ENCODE results near the gene NPTN.
A peak's percentile ranks its signal among the peaks of the same experiment; 100 is the strongest.

The NPTN gene

DNA sequence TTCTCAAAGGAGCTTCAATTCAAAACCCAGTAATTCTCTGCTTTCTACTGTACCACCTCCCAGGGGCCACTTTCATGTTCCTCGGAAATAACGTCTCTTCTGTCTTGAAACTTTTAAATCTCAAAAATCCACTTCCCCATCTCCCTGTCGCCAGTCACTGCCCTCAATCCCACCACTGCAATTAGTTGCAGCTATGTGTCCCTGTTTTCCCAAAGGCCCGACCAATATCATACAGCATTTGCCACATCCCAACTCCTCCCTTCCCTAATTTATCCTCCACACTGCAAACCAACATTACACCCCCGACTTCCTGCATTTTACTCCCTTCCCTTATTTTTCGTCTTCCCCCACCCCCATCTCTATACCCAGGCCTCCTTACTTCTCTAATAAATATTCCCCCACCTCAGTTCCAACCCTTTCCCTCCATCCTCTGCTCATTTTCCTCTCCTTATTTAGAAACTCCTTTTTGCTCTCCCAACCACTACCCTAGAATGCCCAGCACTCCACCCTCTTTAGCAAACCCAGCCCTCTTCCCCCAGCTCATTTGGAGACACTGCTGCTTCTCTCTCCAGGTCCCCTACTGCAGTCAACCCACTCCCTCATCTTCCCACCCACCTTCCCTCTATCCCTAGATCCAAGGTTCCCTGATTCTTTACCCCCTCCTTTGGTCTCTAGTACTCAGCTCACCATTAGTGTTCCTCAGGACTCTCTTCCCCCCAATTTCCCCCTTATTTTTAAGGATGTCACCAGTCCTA lies 1.1 kb downstream of the NPTN start:
- DNase-seq (ENCODE audit: low spot score), result peak; percentile 42

DNA sequence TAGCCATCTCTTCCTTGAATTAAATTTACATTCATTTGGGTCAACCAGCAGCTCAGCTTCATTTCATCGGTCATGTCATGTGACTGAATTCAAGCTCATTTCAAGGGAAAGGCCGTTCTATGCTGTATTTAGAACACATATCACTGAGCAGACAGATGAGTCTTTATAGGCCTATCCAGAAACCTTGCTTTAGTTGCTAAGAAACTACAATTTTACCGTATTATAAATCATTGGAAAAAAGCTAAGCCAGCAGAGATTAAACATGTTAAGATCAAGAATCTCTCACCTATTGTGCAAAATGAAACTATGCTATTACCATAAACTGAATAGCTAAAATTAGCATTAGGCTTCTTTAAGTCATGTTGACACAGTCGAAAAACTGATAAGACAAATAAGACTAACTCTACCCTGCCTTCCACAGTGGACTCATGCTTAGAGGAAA lies 2.2 kb downstream of the NPTN start:
- peak; percentile 16 for DNase-seq (ENCODE audit: low spot score)

DNA sequence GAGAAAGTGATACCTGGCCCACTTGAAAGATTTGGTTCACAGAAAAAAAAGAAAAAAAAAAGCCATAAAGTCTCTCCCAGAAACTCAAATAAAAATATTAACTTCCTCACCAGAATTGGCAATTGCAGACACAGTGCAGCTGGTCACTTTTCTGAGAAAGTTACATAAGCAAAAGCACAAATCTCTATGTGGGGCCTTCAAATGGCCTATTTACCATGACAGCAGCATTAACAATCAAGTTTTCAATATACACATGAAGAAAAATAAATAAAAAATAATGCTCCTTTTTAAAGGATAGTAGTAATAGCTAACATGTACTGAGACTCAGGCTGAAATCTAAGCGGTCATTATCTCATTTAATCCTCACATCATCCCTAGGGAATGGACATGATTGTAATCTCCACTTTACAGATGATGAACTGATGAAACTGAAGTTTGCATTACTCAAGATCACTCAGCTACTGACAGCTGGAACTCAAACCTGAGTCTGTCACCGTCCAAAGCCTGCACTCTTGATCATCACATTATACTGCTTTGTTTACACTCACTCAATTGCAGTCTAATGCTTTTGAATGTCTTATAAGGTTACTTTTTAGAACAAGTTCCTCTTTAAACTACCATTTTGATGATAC lies 3.3 kb downstream of the NPTN start:
- peak; percentile 49 for DNase-seq (ENCODE audit: low spot score)

DNA sequence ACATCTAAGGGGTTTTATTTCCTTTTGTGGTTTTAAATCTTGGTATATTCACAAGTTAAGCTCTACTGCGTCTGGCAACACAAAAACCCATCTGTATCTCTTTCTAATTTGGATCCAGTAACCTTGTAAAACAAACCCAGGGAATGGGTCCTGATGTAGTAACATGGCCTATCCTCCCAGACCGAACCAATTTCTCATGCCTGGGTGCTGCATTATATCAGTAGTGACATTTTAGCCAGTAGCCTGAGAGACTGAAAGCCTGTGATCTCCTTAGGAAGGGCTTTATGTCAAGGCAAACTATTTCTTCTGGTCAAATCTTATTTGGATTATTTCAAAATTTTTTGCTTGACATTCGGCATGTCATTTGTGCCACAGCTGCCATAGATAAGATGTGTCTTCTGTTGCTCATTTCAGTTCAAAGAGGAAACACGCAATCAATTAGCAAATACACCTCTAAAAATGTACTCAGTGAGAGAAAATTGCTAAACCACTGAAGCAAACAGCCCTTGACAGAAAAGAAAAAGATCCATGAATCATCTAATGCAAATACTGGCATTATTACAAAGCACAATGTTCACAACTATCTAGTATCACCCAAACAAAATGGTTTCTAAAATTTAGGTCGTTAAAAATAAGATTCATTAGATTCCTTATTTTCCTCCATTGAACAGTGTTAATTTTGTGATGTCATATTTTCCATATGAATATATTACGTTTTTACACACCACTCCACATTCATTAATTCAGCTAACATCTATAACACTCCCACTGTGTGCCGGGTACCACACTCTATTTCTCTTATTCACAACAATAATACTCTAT lies 4.0 kb downstream of the NPTN start:
- DNase-seq (ENCODE audit: low spot score), result no peak

DNA sequence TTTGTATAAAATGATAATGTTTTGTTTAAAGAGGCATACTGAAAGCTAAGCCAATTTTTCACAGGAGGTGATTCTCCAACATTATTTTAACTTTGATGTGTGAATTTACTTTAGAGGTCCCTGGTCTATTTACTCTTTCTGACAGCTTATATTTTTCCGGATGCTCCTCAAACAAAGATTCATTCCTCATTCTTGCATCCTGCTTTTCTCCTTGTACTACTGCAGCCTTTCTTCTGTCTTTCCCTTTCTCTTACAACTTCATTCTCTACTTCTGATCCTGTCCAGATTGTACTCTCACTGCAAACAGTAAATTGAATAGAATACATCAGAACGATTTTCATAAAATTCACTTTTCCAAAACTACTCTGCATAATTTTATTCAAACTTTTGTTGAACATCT lies 5.1 kb downstream of the NPTN start:
- DNase-seq (ENCODE audit: low spot score), result no peak

DNA sequence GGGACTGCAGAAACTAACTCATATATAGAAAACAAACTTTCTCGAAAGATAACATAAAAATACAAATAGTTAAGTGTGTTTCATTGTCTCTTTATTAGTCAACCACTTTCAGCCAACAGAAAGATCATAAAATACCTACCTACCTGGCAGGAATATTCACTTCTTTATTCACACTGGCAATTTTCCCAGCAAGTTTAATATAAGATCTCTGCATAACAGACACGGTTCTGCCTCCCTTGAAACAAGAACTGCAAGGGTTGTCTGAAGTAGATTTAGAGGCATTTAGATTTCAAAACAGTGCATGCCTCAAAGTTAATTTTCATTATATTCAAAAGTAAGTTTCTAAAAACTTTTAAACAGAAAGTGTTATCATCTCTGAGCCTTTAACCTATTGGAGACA lies 7.1 kb downstream of the NPTN start:
- no peak for DNase-seq (ENCODE audit: low spot score)

DNA sequence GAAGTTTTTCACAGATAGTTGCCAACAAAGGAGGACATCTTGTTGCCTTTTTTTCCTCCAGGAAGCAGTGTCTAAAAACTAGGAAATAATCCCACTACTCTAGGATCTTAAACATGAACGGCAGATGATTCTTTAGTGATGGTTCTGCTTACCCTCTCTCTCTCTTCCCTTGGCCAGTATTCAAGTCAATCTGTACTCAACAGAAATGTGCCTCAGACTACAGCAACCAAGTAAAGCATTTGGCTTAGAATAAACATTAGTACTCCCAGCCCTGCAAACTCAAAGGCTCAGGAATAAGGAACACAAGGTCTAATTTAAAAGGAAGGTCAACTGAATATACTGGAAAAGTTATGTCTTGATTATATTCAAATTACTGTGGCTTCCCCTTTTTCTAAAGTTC lies 8.7 kb downstream of the NPTN start:
- no peak for DNase-seq (ENCODE audit: low spot score)

DNA sequence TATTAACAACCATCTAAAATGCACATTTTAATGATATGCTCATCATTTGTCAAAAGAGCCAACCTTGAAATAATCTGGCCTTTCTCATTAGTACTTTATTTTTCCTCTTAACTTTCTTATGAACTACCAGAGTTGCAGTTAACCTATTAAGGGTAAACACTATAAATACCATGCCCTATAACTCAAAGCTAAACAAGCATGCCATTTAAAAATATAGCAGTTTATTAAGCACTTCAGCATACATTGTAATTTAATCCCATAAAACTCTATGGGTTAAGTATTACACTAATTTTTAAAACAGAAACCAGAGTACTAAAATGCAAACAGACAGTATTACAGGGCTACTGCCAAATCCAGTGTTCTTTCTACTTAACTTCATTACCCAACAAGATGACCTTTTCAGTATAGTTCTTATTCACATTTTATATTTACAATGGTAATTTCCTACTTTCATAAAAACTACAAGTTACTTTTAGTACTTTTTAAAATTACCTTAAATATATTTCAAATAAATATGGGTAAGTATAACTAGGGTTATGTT lies 11.8 kb downstream of the NPTN start:
- DNase-seq (ENCODE audit: low spot score), result no peak

DNA sequence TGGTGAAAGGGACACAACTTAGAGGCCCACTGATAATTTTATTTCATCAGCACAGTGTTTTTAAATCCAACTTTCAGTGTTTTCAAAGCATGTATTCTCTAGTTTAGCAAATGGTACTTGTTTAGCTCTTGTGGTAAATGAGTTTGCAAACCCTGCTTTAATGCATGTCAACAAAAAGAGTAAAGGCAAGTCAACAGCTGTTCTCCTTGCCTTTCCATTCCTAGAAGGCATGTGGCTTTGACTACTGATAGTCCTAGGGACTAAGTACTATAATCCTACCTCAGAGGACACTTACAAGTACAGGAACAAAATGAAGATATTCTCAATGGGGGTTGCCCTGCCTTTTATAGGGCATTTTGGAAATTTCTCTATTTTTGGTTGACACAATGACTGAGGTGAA lies 13.1 kb downstream of the NPTN start:
- DNase-seq (ENCODE audit: low spot score), result no peak

DNA sequence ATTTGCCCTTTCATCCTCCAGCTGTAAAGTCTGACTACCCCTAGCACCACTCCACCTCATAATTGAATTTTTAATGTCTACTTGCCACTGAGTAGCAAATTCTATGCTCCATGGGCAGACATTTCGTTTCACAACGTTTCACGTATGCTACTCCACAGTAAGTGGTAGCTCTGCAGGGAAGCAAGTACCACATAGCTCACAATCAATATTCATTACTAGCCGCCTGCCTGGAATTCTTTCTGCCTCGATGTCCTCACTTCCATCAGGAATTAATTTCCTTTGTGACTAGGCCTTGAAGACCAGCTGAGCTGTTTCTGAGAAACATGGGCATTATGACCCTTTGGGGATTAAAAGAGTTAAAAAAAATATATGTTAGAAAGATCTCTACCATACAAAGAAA lies 15.3 kb downstream of the NPTN start:
- DNase-seq (ENCODE audit: low spot score), result no peak

DNA sequence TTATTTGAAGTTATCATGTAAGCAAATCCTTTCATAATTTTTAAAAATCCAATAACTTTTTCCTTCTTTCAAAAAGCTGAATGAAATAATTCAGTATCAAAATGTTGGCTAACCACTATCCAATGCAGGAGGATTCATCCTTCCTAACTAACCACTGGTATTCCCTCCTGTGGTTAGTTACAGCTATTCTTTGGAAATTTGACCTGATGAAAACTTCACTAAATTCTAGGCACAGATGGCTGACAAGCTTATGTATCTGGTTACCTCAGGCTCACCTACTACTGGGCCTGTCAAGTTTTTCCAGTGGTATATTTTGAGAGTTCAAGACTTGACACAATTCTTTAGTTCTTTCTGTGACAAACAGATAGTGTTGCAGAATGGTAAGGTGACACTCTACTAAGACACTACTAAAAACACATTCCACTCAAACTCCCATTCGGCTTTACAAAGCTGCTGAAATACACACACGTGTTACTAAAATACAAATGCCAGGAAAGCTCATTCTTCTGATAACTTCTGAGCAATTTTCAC lies 15.8 kb downstream of the NPTN start:
- DNase-seq (ENCODE audit: low spot score), result no peak

DNA sequence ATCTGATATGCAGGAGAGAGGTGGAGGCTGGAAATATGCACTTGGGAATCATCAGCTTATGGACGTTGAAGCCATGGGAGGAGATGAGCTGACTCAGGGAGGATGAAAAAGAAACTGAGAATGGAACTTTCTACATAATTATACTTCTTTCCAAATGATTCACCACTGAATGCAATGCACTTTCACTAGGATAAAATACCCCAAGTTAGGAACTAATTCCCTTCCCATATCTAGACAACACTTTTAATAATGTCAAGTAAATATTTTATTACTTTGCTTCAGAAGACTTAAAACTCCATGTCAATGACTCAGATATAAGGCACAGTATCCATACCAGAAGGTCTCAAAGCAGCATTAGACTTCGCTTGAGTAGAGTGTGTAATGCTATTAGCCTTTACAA lies 24.2 kb downstream of the NPTN start:
- DNase-seq (ENCODE audit: low spot score), result no peak

DNA sequence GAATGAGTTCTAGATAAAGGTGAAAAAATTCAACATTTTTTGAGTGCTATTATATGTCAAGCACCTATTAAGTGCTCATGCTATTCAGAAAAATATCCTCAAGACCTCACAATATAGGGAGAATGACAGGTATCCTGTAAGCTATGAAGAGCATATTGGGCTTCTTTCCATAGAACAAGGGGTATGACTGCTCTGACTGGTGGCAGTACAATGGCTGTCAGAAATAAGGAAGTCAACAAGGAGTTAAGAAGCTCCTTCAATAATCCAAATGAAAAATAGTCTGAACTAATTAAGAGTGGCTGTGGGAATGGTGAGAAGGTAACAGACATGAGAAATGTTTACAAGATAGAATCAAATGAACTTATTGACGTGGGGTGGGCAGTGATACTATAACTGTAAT lies 24.7 kb downstream of the NPTN start:
- DNase-seq (ENCODE audit: low spot score), result no peak

DNA sequence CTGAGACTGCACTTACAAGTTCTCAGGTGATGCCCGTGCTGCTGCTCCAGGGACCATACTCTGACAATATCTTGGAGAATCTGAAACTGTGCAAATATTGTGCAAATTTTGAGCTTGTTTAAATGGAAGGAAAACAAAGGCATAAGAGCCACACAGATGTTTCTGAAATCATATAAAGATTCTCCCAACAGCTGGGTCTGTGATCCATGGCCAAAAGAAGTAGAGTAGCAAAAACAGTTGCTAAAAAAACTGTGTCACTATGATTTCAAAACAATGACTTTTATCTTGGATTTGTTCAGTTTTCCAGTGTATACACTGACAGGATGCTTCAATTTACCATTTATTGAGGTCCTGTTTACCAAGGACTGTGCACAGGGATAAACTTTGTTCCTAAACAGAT lies 25.3 kb downstream of the NPTN start:
- no peak for DNase-seq (ENCODE audit: low spot score)

DNA sequence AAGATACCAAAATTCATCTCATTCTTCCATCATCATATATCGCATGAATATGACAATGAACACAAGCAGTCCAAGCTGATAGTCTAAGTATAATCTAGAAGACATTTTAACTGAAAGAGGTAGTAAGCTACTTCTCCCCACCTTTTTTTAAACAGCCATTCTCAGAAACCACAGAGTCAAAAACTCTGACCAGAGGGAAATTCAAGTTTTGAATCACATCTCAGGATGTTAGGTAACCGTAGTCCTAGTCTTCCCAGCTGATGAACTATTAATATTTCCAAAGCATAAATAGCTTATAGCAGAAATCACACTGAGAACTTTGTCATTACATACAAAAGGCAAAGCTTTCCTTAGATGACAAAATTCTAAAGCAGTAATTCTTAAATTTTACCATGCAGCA lies 25.8 kb downstream of the NPTN start:
- no peak for DNase-seq (ENCODE audit: low spot score)

DNA sequence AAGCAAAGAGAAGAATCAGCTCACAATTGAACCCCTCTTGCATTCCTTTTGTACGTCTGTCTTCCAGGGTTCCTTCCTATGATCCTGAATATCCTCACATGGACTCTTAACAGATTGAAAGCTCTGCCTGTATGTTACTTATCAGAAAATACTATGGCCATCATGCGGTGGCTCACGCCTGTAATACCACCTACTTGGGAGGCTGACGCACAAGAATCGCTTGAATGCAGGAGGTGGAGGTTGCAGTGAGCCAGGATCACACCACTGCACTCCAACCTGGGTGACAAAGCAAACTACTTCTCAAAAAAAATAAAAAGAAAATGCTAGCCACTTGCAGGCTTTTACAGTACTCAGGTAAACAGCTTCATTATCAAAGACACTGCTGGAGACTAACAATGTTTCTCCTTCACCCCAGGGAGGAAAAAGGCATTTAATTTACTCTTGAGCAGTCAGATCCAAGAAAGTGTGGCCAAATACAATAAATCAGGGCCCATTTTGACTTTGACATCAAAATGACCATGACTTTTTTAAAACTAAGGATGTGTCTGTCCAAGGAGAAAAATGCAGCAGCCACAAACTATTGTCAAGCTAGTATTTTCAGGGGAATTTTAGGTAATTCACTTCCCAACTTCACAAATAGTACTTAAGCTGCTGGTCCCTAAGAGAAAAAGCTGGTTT lies 27.3 kb downstream of the NPTN start:
- DNase-seq (ENCODE audit: low spot score), result no peak

DNA sequence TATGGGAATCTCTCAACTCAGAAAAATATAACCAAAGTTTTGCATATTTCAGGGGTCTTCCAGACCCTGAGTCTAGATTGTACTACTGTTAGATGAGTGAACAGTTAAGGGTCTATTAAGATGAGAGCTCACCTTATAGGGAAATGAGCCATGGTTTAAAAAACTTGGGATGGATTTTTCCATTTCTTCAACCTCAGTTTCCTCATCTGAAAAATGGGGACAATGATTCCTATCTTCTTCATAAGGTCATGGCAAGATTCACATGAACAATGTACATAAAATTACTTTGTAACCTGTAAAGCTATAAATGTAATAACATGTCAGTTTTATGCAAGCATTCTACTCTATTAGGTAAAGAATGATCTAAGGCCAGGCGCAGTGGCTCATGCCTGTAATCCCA lies 28.7 kb downstream of the NPTN start:
- DNase-seq (ENCODE audit: low spot score), result no peak

DNA sequence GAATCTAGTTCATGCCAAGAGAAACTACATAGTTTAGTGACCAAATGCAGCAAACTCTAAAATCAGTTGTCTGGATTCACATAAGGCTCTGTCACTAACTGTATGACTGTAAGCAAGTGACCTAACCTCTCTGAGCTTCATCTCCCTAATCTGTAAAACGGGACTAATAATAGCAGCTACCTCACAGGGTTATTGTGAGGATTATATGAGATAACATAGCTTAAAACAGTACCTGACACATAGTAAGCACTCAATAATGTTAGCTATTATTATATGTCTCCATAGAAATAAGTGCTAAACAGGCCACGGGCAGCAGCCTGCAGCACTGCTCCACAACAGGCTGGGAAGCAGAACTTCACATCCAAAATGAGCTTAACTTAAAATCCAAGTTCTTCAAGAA lies 30.2 kb downstream of the NPTN start:
- no peak for DNase-seq (ENCODE audit: low spot score)

DNA sequence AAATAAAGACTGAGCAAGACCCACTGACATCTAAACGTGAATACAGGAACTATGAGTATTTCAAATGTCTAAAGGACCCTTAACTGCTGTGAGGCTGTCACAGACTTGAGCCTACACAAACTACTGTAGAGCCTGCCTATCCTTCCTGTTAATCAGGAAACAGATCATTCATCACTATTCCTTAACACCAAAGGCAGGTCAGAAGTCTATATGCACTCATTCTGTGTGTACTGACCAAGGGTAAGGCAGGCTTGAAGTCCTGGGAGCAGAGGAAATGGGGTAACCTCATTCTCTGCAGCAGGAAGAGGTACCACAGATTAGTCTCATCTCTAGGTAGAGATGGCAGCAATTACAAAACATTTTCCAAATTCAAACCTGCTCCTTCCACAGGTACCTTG lies 30.7 kb downstream of the NPTN start:
- DNase-seq (ENCODE audit: low spot score), result no peak

DNA sequence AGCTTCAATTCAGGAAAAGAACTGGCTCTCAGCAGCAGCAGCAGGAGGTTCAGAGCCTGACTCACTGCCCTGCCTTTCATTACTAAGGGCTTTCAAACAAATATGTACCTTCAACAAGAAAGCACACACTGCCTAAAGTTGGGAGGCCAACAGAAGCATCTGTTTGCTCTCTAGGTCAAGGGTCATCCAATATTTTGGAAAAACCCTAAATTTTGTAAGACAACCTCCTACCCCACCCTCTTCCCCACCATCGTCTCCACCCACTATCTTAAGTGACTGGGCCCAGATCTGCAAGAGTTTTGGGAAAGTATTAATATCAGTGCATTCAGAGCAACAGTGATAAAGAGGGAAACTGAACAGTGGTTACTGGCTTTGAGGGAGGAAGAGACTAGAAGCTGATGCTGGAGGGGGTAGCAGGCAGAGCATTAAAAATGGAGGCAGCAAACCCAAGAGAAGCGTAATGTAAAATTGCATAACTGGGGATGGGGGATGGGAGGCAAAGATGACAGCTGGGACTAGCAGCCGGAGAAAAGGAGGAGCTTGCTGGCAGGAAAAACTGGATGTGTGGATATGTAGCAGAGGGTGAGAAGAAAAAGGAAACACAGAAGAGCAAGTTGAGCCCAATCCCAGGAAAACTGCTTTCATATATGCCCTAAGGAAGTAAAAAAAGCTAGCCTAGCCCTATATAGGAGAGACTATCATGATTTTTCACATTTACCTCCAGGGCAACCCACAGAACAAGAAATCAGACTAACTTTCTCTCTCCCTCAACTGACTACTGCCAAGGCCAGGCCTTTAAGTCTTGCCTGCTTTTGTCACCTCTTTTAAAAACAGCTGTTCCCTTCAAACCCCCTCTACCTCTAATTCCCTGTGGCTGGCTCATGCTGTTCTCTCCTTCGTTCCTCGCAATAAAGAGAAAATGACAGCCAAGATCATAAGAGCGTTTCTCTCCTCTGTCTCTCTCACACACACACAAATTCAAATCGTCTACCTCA lies 31.4 kb downstream of the NPTN start:
- DNase-seq (ENCODE audit: low spot score), result peak; percentile 7

Measured in RKO (cell line).